Glomerular visceral epithelial cell (primary cell): ENCODE results near the gene OR2T27.
"Not testable (repeated sequence)": the region's sequence is repeated elsewhere in the genome, so short reads cannot be mapped to it uniquely, and the experiment has no call there.

Source experiments
- DNase-seq: peaks from one replicate; pipeline ENCODE4 v3.0.0-alpha.2; 2016; ENCODE audit errors: extremely low spot score

Gene OR2T27

DNA sequence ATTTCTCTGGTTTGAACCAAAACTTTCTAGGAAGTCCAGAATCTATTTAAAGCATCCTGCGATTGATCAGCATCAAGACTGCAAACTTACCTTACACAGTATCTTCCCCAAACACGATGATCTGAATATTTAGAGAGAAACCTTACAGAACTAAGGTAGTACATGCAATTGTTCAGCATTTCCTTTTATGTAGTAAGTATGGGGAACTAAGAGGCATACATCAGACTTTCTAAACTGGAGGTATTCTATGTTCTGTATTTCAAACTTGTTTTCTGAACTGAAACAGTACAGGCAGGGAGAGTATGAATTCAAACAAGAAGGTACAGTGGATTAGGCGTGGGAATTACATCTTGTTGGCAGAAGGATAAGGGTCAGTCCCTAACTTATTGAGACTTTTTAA is at the start of gene OR2T27:
Gene OR2T27 (minus strand): TSS at position 175 of the 400 bp plus-strand sequence. CDS start 4,644 bp downstream, outside the sequence.
- DNase-seq = not testable (repeated sequence)

DNA sequence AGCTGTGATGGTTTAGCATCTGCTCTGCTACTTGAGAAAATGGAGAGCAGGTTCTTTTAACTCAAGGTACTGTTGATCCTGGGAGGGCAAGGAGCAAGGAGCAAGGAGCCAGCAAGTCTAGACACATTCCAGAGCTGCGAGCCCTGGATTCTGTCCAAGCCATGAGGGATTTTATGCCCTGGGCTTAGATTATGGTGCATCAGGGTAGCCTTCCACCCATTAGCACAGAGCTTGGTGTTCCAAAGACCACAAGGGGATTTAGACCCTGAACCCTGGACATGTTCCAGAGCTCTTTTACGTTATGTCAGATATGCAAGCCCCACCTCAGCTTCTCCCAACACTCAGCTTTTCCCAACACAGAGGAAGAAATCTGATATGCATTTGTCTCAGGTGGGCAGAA is 49.3 kb upstream of the OR2T27 start:
- no peak for DNase-seq

- DNase-seq = no peak
These were observed 48.3 kb upstream of the OR2T27 start for GRCh38 chr1:248703674-248704073.

DNA sequence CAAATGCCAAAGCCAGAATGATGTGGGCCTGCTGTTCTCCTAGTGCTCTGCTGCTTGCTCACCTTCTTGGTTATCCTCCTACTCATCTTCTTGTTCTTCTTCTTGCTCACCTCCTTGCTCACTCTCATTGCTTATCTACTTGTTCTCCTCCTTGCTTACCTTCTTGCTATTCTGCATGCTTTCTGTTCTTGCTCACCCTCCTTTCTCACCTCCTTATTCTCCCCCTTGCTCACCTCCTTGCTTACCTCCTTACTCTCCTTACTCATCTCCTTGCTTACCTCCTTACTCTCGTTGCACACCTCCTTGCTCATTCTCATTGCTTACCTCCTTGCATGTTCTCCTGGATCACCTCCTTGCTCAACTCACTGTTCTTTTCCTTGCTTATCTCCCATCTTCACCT is 47.4 kb upstream of the OR2T27 start, which contains the start of gene OR14I1:
Gene OR14I1 (minus strand): TSS at position 53 of the 400 bp plus-strand sequence.
- no peak for DNase-seq

DNA sequence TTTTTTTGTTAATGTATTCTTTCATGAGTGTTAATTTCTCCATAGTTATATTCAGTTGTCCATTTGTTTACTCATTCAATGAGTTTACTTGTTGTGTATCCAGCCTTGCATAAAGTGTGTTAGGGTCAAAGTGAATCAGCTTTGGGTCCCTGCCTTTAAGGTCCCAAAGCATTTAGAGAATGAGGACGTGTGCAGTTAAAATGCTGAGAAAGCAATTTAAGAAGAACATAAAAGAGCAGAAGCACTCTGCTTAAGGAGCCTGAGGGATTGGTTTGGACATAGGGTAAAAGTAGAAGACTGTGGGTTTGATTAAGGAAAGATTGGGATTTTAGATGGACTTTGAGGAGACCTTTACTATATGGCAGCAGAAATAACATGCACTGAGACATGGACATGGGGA is 43.8 kb upstream of the OR2T27 start:
- no peak for DNase-seq

GRCh38 chr1:248697907-248698306 is 42.6 kb upstream of the OR2T27 start:
- no peak for DNase-seq

GRCh38 chr1:248696774-248697173 is 41.4 kb upstream of the OR2T27 start:
- no peak for DNase-seq

DNA sequence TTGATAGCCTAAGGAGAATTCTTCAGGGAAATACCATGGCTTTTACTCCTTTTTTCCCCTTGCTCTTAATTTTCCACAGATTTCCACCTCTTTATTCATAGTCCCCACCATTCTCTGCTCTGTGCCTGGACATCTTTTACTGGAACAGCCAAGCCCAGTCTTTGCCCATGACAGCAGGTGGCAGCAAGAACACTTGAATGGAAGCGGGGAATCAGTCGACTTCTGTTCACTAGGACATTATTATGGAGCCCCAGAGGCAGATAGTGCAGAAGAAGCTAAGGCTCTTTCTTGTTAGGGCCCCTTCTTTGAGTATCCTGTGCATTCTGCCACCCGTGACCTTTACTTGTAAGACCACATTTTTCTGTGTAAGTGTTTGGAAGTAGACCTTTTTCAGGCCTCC is 40.9 kb upstream of the OR2T27 start:
- DNase-seq = no peak

DNA sequence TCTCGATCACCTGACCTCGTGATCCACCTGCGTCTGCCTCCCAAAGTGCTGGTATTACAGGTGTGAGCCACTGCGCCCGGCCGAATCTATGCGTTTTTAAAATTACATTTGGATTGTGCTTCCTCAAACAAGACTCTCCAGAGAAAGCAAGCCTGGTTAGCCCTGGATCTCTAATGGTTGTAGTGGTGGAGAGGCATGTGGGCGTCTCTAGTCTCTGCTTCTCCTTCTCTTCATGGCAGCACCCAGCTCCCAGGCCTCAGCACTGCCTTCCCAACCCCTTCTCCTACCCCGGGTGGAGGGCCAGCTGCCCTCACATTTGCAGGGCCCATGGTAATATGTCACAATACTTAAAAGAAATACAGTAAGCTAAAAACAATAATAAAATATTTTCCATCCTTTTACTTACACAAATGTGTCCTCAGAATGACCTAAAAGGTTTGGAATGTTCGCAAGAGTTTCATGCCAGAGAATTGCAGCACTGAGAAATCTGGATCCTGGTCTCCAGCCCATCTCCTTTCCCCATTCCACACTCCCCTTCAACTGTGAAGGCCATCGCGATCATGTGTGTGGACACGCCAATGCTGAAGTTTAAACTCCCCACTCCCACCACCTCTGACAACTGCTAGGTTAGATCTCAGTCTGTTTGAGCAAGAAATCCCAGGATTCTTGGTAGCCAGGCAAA is 40.3 kb upstream of the OR2T27 start:
- no peak for DNase-seq

GRCh38 chr1:248691567-248692155 is 36.3 kb upstream of the OR2T27 start:
- no peak for DNase-seq

DNA sequence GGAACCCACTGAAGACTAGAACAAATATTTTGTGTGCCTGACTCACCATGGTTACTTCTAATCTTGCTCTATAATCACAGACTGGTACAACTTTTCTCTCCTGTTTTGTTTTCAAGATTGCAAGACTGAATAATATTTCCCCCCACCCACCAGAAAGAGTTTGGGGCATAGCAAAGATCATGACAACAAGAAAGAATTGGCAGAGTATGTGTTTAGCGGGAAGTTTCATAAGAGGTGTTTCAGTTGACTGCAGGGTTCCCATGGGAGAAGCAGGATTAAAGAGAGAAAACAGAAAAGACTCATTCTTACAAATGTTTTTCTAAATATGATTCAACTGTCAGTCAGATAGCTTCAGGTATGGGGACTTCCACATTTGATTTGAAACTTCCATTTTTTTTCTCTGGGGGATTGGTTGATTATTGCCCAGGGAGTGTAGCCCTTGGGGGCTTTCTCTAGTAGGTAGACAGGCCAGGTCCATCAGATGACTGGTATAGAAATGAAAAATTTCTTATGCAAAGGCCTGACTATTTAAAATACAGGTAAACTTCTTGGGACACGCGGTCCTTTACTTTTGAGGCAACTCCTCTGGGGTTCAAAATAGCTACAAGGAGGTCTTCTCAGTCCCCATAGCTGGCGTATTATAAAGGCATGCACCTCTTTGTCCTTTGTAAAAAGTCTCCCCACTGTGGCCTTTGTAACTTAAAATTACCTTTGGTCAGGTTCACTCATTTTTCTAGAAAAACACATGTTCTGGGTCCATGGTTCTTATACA is 33.4 kb upstream of the OR2T27 start:
- no peak for DNase-seq

- no peak for DNase-seq
These were observed 31.5 kb upstream of the OR2T27 start for GRCh38 chr1:248686815-248687214.

DNA sequence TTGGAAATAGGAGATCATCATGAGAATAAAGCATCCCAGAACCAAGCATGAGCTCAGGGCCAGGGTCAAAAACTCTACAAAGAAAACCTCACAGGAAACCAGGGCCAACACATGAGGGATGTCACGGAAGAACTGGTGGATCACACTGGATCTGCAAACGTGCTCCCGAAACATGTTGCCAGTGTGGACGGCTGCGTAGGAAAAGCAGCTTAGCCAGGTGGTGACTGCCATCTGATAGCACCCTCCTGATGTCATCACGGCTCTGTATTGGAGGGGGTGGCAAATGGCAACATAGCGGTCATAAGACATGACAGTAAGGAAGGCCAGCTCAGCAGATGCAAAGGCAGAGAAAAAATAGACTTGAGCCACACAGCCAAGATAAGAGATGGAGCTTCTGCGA is 26.3 kb upstream of the OR2T27 start:
- no peak for DNase-seq

GRCh38 chr1:248670003-248670402 is 14.7 kb upstream of the OR2T27 start:
- no peak for DNase-seq

DNA sequence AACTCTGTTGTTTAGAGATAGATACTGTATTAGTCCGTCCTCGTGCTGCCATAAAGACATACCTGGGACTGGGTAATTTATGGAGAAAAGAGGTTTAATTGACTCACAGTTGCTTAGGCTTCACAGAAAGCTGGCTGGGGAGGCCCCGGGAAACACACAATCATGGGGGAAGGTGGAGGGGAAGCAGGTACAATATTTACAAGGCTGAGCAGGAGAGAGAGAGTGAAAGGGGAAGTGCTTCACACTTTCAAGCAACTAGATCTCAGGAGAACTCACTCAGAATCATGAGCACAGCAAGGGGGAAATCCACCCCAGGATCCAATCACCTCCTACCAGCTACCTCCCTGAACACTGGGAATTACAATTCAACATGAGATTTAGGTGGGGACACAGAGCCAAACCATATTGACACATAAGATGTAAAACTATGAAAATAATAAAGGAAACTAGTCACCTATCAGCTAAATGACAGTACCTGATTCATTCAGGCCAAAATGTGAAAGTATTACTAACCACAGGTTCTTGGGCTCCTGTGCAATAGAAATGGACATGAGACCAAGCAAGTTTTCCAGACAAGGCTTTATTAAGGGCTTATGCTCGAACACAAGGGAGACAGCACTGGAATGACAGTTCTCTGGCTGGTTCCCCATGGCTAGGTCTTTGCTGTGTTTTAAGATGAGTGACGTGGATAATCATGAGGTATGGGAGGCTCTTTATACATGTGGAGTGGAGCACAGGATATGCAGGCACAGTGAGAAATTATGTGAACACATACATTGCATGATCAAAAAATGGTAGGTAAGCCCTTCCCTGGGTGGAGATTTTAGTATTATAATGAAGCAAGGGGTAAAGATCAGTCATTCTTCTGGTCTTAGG is 8.4 kb upstream of the OR2T27 start:
- not testable (repeated sequence) for DNase-seq

GRCh38 chr1:248656797-248657196 is 1.5 kb upstream of the OR2T27 start:
- DNase-seq = not testable (repeated sequence)

- not testable (repeated sequence) for DNase-seq
These were observed 6.4 kb downstream of the OR2T27 start for GRCh38 chr1:248648770-248649536.

DNA sequence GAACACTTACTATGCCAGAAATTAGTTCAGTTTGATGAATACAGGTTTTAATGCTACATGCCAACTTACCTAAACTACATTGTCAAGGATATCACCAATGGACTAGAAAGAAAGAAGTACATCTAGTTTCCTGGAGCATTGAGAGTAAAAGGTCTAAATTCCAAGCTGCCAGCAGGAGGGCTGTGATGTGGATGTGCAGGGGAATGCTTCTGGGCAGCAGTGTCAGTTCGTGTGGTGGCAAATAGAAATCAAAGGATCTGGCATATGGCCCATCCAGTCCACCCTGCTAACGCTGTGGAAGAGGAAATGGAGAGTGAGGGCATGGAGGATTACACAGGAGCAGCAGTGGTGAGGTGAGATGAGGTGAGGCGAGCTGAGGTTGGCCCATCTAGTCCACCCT is 10.2 kb downstream of the OR2T27 start, which contains the start of gene OR2T35:
Gene OR2T35 (minus strand): TSS at position 101 of the 400 bp plus-strand sequence. CDS start 6,020 bp downstream, outside the sequence.
- DNase-seq = not testable (repeated sequence)

GRCh38 chr1:248642971-248643651 is 12.2 kb downstream of the OR2T27 start:
- DNase-seq = not testable (repeated sequence)

- not testable (repeated sequence) for DNase-seq
These were observed 13.7 kb downstream of the OR2T27 start for GRCh38 chr1:248641583-248641982.
